ENCODE measurements around the gene PRKAA2. TPM values are rescaled to one million over a fixed set of nuclear protein-coding genes. Genes with fewer than 3 reads are reported as not detected.
A peak's percentile ranks its signal among the peaks of the same experiment; 100 is the strongest.

PRKAA2 gene
- total and polyA plus RNA-seq, 2 of the 4 experiments (the other 2 are of a cell fraction), result 0.72 to 1.4 TPM

GRCh38 chr1:56710646-56711045, 65.5 kb downstream of the PRKAA2 start:
- BruUV-seq (replicated peaks), result no TSS peak
- Histone ChIP-seq H3K23ac (ENCODE audit: low read depth, low read length) (no peak overlapping the region), H3K56ac (ENCODE audit: extremely low read depth, insufficient read depth, low read length) (no peak overlapping the region), H2AK9ac (replicated peaks; ENCODE audit: low read depth, low read length, poor library complexity) (no peak overlapping the region), H3K79me1 (ENCODE audit: low read depth in 1 of 2, low read length in 2 of 2) (no peaks in the 10 kb centered on the region), H2BK5ac (ENCODE audit: low read depth, low read length, poor library complexity, severe bottlenecking) (no peak overlapping the region), H2AFZ (replicated peaks; ENCODE audit: low read length, poor library complexity) (no peak overlapping the region), H3K4me1 (ENCODE audit: control insufficient read depth, insufficient read depth, low read length) (peaks cover 4% of the 10 kb centered on the region), H3K14ac (replicated peaks; ENCODE audit: low read depth, low read length) (no peak overlapping the region), H4K20me1 (ENCODE audit: insufficient read depth, low read length) (no peaks in the 10 kb centered on the region), H4K5ac (ENCODE audit: low read depth, low read length) (no peak overlapping the region), H2BK120ac (ENCODE audit: low read depth, low read length) (no peak overlapping the region), H3K4me3 (ENCODE audit: insufficient read depth, low read depth, low read length) (no peak overlapping the region), H3K18ac (ENCODE audit: low read depth, low read length) (no peak overlapping the region), H3K9ac (ENCODE audit: low read depth, low read length) (no peak overlapping the region), H2BK15ac (ENCODE audit: low read depth, low read length) (no peak overlapping the region), H3K4ac (ENCODE audit: low read depth, low read length) (no peak overlapping the region), H4K91ac (ENCODE audit: insufficient read depth, low read depth, low read length) (no peak overlapping the region), H3K4me2 (ENCODE audit: low read depth, low read length) (peak overlapping the region; percentile 64; the same call in 1 of the 2 replicates), H3K9me1 (ENCODE audit: insufficient read depth, low read length) (no peaks in the 10 kb centered on the region), H3K27ac (ENCODE audit: insufficient read depth, low read length) (no peak overlapping the region), H4K8ac (ENCODE audit: low read depth in 2 of 2, low read length in 2 of 2) (no peak overlapping the region), H2BK20ac (ENCODE audit: low read depth, low read length) (no peak overlapping the region), H2AK5ac (ENCODE audit: low read depth, low read length) (no peak overlapping the region), H3K27me3 (ENCODE audit: control insufficient read depth, insufficient read depth, low read length) (no peaks in the 10 kb centered on the region), H3K36me3 (ENCODE audit: control insufficient read depth, insufficient read depth, low read length) (peaks cover 3% of the 10 kb centered on the region; the same call in 1 of the 2 replicates), H3K9me3 (ENCODE audit: control insufficient read depth, insufficient read depth, low read length) (no peaks in the 10 kb centered on the region)
- in situ Hi-C loops (cut with MboI; ENCODE audit: low sequenced_read_pairs), result no loop called here
- DNase-seq (peak; percentile 88), ATAC-seq (ENCODE audit: low read depth) (peak; percentile 75)
- ChIA-PET CTCF (no interaction called here), POLR2A (ENCODE audit: unreplicated experiment) (no interaction called here)
- TF ChIP-seq FOS (IDR thresholded peaks at IDR 0.05; ENCODE audit: low read depth, low read length), result peak; percentile 90
- TF ChIP-seq BHLHE40 (IDR thresholded peaks at IDR 0.05; ENCODE audit: low read depth, low read length), result peak; percentile 49; the same call in 1 of the 2 replicates
- no peak for TF ChIP-seq USF2 (IDR thresholded peaks at IDR 0.05; ENCODE audit: low read depth, low read length)
- dilution Hi-C loops (cut with HindIII; ENCODE audit: low sequenced_read_pairs, unreplicated experiment), result no loop called here
- intact Hi-C loops (cut with micrococcal nuclease), result loop anchor here (2.0 kb wide), 3 partner anchors 110 to 1426 kb away; no protein-coding TSS in a partner anchor

All from IMR-90 (cell line).